GM19438 (cell line): ENCODE results near the gene SLC41A1.
"Not testable (repeated sequence)": the region's sequence is repeated elsewhere in the genome, so short reads cannot be mapped to it uniquely, and the experiment has no call there.

Experiments
- ATAC-seq: cut with Tn5 transposase; IDR thresholded peaks from one replicate; pipeline ENCODE4 v1.9.1; 2021; ENCODE audit warnings: low read depth; ENCODE audit not compliant: unreplicated experiment

Gene SLC41A1

GRCh38 chr1:205812878-205813754, at the start of gene SLC41A1:
Gene SLC41A1, minus strand, starts transcription at chr1:205813198. Its CDS starts 2,757 bp downstream, at chr1:205810441.
- ATAC-seq: peak; percentile 86

GRCh38 chr1:205861540-205861939, 48.5 kb upstream of the SLC41A1 start:
- ATAC-seq: no peak

- ATAC-seq: no peak
Measured at GRCh38 chr1:205858141-205858961, 45.4 kb upstream of the SLC41A1 start.

GRCh38 chr1:205857501-205857900, 44.5 kb upstream of the SLC41A1 start:
- ATAC-seq: not testable (repeated sequence)

GRCh38 chr1:205856433-205856832, 43.4 kb upstream of the SLC41A1 start:
- no peak for ATAC-seq

GRCh38 chr1:205852969-205853368, 40.0 kb upstream of the SLC41A1 start:
- ATAC-seq: no peak

GRCh38 chr1:205851993-205852392, 39.0 kb upstream of the SLC41A1 start:
- ATAC-seq: no peak

- ATAC-seq: peak; percentile 99
Measured at GRCh38 chr1:205849619-205850355, 36.8 kb upstream of the SLC41A1 start, which contains the start of gene PM20D1. Gene PM20D1, minus strand, starts transcription at chr1:205850132. Its CDS starts 60 bp downstream, at chr1:205850072.

GRCh38 chr1:205843036-205843859, 30.2 kb upstream of the SLC41A1 start:
- no peak for ATAC-seq

- no peak for ATAC-seq
Measured at GRCh38 chr1:205842229-205842628, 29.2 kb upstream of the SLC41A1 start.

- ATAC-seq: no peak
Measured at GRCh38 chr1:205840146-205840923, 27.3 kb upstream of the SLC41A1 start.

GRCh38 chr1:205837382-205837970, 24.5 kb upstream of the SLC41A1 start:
- no peak for ATAC-seq

GRCh38 chr1:205834751-205835150, 21.8 kb upstream of the SLC41A1 start:
- ATAC-seq: no peak

- ATAC-seq: no peak
Measured at GRCh38 chr1:205832326-205832751, 19.3 kb upstream of the SLC41A1 start.

- ATAC-seq: no peak
Measured at GRCh38 chr1:205827623-205828022, 14.6 kb upstream of the SLC41A1 start.

- ATAC-seq: no peak
Measured at GRCh38 chr1:205826995-205827394, 14.0 kb upstream of the SLC41A1 start.

GRCh38 chr1:205826016-205826806, 13.2 kb upstream of the SLC41A1 start:
- no peak for ATAC-seq

- ATAC-seq: no peak
Measured at GRCh38 chr1:205824180-205824579, 11.2 kb upstream of the SLC41A1 start.
